ENCODE results near the gene MTFP1.
"Not testable (repeated sequence)": the region's sequence is repeated elsewhere in the genome, so short reads cannot be mapped to it uniquely, and the experiment has no call there.

MTFP1 gene

DNA sequence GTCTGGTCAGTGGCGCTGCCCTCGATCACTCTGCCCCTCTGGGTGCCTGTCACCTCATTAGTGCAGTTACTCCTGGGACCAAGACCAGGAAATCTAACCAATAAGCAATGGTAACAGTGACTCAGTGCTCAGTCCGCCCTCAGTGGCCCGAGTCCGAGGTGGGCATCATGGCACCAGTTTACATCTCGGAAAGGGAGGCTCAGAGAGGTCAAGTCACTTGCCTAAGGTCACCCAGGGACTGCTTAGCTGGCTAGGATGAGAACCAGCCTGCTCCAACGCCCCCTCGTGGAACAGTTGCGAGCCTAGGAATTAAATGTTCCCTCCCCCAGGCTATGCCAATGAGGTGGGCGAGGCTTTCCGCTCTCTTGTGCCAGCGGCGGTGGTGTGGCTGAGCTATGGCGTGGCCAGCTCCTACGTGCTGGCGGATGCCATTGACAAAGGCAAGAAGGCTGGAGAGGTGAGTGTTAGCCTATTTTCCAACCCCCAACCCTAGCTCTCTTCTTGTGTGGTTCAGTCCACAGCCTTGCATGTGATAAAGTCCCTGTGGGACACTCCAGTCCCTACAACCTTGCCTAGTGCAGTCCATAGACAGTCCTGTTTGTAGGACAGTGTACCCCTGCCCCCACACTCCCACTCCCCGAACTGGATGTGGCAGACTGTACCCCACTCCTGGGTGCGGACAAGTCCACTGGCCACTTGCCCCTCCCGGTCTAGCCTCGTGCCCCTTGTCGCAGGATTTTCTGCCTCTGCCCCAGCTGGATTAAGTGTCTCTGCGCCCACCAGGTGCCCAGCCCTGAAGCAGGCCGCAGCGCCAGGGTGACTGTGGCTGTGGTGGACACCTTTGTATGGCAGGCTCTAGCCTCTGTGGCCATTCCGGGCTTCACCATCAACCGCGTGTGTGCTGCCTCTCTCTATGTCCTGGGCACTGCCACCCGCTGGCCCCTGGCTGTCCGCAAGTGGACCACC lies 1.1 kb downstream of the MTFP1 start:
- DNase-seq, result peak; percentile 40

DNA sequence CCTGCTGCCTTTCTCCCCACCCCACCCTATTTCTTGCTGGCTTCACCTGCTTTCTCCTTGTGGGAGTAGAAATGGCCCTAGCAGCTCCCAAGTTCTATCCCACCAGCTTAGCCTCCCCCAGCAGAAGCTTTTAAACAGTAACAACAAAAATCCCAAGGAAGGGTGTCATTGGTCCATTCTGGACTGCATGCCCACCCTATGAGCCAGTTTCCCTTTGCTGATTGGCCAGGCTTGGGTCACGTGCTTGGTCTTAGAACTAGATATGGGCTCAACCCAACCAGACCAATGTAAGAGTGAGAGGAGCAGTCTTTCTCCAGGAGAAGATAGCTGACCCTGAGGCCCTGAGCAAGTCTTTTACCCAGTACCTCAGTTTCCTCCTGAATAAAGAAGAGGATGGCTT lies 2.3 kb downstream of the MTFP1 start:
- DNase-seq, result no peak

DNA sequence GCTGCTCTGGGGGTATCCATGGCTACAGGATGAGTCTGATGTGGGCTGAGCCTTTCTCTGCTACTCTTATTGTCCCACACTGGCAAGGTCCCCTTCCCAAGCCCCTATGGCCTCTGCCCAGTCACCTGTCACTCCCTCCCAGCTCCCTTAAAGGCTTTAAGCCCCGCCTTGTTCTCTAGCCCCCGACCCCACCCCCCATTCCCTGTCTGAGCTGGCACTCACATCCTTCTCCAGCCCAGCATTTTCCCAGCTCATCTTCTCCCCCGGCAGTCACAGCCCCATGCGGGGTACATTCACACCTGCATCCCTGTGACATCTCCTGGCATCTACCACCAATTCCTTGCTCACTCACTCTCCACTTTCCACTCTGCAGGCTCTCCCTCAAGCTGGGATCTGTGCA lies 4.3 kb downstream of the MTFP1 start:
- no peak for DNase-seq

- DNase-seq, result no peak
These were observed 5.4 kb downstream of the MTFP1 start for GRCh38 chr22:30430933-30431332.

GRCh38 chr22:30432096-30432495 lies 6.5 kb downstream of the MTFP1 start:
- no peak for DNase-seq

DNA sequence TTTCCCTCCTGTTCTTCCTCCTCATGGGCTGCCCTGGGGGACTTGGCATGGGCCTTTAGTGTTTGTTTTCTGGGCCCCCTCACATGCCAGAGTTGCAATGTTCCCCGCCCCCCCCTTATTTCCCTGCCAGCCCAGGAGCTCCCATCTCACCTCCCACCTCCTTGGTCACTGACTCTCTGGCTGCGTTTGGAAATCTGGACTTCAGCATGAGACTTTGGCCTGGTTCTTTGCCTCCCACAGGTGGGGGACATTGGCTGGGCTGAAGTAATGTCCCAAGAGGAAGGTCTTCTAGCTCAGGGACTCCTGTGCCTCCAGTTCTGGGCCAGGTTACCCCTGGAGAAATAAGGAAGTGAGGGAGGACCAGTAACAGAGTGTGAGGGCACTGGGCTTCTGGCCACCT lies 7.0 kb downstream of the MTFP1 start:
- no peak for DNase-seq

DNA sequence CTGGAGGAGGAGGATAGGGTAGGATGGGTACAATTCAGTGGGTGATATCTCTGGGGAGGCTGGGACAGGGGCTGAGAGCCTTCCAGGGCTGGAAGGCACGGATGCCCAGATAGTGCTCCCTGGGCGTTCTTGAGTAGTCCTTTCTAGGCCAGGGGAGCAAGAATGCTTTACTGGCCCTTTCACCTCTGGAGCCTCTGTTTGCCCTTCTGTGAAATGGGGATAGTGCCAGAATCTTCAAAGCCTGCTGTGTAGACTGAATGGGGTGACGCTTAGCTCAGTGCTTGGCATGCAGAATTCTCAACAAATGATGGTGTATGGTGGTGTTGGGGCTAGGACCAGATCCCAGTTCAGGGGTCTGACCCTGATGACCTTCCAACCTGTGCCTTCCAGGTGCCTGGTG lies 7.7 kb downstream of the MTFP1 start:
- no peak for DNase-seq

DNA sequence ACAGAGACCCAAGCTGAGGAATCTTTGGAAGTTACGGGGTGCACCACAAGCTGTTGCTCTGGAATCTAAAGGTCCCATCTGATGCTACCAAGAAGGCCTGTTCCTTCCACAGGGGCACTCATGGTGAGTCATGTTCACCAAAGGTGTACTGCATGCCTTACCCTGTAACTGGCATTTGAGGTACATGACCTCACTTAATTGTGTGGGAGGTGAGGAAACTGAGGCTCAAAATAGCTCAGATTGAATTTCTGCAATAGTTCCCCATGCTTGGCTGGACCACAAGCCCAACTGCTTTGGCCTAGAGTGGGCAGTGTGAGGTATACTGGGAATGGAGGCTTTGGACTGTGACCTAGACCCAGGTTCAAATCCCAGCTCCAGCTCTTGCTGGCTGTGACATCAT lies 8.2 kb downstream of the MTFP1 start:
- DNase-seq, result no peak

DNA sequence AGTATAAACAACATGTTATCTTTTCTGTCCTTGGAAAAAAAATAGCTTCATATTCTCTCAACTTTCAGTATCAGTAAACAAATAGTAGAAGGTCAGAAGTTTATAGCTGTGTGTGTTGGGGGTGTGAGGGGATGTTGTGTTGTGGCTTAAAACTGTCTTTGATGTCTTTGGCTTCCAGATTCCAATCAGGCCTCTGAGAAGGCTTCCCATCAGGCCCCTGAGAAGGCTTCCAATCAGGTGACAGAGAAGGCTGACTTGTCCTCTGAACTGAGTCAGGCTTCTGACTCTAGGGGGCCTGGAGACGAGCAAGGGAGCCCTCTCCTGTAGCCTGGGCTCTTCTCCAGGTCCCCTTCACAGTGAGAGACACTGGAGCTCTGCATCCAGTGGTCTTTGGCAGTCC lies 9.3 kb downstream of the MTFP1 start:
- DNase-seq, result no peak

GRCh38 chr22:30435674-30436126 lies 10.1 kb downstream of the MTFP1 start:
- DNase-seq, result no peak

DNA sequence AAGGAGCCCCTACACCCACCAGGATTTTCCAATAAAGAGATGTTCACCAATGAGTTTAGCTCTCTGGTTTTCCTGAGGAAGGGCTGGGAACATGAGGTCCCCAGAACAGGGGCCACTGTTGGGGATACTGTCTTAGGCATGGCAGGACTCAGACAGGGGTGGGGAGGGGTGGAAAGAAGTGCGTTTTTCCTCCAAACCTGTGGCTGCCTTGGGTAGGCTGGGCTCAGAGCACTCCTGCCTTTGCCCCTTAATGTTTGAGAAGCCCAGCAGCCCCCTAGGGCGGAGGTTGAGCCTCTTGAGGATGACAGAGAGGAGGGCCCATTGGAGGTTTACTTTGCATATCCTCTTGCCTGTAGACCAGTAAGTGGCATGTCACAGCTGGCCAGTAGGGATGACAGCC lies 10.6 kb downstream of the MTFP1 start:
- no peak for DNase-seq

DNA sequence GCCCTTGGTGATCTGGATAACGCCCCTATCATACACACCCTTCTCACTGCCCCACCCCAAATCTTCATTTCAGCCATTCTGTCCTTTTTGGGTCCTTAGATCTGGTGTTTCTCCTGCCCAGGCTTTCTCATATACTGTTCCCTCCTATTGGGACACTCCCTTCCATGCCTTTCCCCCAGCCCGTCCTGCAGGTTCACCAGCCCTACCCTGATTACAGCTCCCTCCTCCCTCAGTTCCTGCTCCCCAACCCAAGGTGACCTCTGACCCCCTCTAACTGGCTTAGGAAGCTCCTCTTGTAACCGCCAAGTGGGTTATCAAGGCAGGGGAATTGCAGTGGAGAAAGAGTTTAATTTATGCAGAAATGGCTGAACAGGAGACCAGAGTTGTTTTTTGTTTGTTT lies 13.0 kb downstream of the MTFP1 start:
- no peak for DNase-seq

GRCh38 chr22:30439226-30439625 lies 13.7 kb downstream of the MTFP1 start:
- DNase-seq, result no peak

DNA sequence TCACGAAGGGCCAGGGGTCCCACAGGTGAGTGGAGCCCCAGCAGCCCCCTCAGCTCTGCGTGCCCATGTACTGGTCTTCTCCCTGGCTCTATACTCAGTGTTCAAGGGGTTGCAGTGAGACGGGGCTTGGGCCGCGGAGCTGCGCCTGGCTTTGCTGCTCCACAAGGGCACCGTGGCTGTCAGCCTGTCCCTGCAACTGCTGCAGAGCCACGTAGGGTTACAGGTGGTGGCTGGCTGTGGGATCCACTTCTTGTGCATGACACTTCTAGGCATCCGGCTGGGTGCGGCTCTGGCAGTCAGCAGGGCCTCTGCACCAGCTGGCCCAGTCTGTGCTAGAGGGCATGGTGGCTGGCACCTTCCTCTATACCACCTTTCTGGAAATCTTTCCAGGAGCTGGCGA lies 14.3 kb downstream of the MTFP1 start:
- DNase-seq, result no peak

- no peak for DNase-seq
These were observed 15.5 kb downstream of the MTFP1 start for GRCh38 chr22:30441088-30441487.

- DNase-seq, result no peak
These were observed 19.3 kb downstream of the MTFP1 start for GRCh38 chr22:30444632-30445437.

GRCh38 chr22:30445438-30446145 lies 20.0 kb downstream of the MTFP1 start:
- no peak for DNase-seq

- no peak for DNase-seq
These were observed 22.1 kb downstream of the MTFP1 start for GRCh38 chr22:30447656-30448055.

- DNase-seq, result not testable (repeated sequence)
These were observed 25.9 kb downstream of the MTFP1 start for GRCh38 chr22:30451488-30451887.

DNA sequence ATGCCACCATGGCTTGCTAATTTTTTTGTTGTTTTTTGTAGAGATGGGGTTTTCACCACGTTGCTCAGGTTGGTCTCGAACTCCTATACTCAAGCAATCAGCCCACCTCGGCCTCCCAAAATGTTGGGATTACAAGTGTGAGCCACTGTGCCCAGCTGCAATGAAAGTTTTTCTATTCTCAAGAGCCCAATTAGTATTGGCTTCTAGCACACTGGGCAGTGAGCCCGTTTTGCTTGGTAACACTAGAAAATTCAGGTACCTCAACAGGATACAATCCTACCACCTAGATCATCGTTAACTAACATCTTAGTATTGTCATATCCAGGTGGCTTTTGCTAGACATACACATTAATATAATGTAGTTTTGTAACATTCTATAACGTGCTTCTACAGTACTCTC lies 27.3 kb downstream of the MTFP1 start:
- no peak for DNase-seq

- no peak for DNase-seq
These were observed 28.4 kb downstream of the MTFP1 start for GRCh38 chr22:30453731-30454510.

- DNase-seq, result no peak
These were observed 29.7 kb downstream of the MTFP1 start for GRCh38 chr22:30455075-30455840.

Measured in NCI-H2107 (cell line).